SK-N-SH (cell line): ENCODE measurements around the gene CC2D2A. TPM values are rescaled to one million over a fixed set of nuclear protein-coding genes. Genes with fewer than 3 reads are reported as not detected.

Experiments used
- CTCF ChIA-PET: fragments of 300-600, 350-600 bp; formaldehyde crosslinking; extraction: SDS; loops from one replicate; lab custom pipeline; 2021; lab: Yijun Ruan, JAX
- POLR2A ChIA-PET: fragments of 350-600 bp; sonication (Branson Sonifier 250); formaldehyde crosslinking; extraction: SDS; loops from one replicate; lab custom pipeline; 2020; ENCODE audit warnings: antibody characterized with exemption, inconsistent platforms; lab: Yijun Ruan, JAX
- DNase-seq: peaks from one replicate; pipeline ENCODE4 v3.0.0; 2012
- H2AFZ ChIP-seq: fragments of 200-600 bp; sonication (generic); 2 replicates; pipeline ENCODE4 v1.8.1; 2016; ENCODE audit warnings: antibody characterized with exemption, mild to moderate bottlenecking, low read depth
- H3F3A ChIP-seq: fragments of 200-600 bp; sonication (generic); replicated peaks from 2 replicates; pipeline ENCODE3; 2016; ENCODE audit warnings: antibody characterized with exemption, mild to moderate bottlenecking; ENCODE audit not compliant: insufficient read depth
- H3K27ac ChIP-seq, 2 experiments: fragments of 200-500 bp in 1 of 2; fragments of 200-600 bp in 1 of 2; sonication (Bioruptor generic) in 1 of 2; sonication (generic), shearing (Covaris generic) in 1 of 2; 2 replicates each; pipeline versions ENCODE4 v1.5.1 to v1.6.1; 2014 to 2016; ENCODE audit warnings: low read depth in 2 of 2, inconsistent platforms in 1 of 2, low read length in 1 of 2, mild to moderate bottlenecking in 1 of 2, mixed read lengths in 1 of 2
- H3K27me3 ChIP-seq: fragments of 200-600 bp; sonication (generic), shearing (Covaris generic); 2 replicates; pipeline ENCODE4 v1.6.1; 2016; ENCODE audit warnings: mixed run types; ENCODE audit not compliant: insufficient read depth
- H3K36me3 ChIP-seq, 2 experiments: fragments of 200-500 bp in 1 of 2; fragments of 200-600 bp in 1 of 2; sonication (Bioruptor generic) in 1 of 2; sonication (generic) in 1 of 2; replicated peaks in 1 of 2; 2 replicates each; pipeline versions ENCODE3 to v1.5.1; 2014 to 2016; ENCODE audit warnings: low read length in 1 of 2, mild to moderate bottlenecking in 1 of 2; ENCODE audit not compliant: insufficient read depth in 2 of 2, control insufficient read depth in 1 of 2
- H3K4me1 ChIP-seq, 2 experiments: fragments of 200-500 bp in 1 of 2; fragments of 200-600 bp in 1 of 2; sonication (Bioruptor generic) in 1 of 2; sonication (generic), shearing (Covaris generic) in 1 of 2; 2 replicates each; pipeline versions ENCODE4 v1.5.1 to v1.6.1; 2014 to 2016; ENCODE audit warnings: low read depth in 1 of 2, low read length in 1 of 2, mixed run types in 1 of 2; ENCODE audit not compliant: insufficient read depth in 2 of 2, control insufficient read depth in 1 of 2
- H3K4me2 ChIP-seq: fragments of 200-600 bp; sonication (generic), shearing (Covaris generic); 2 replicates; pipeline ENCODE4 v1.6.1; 2017; ENCODE audit warnings: mixed run types
- H3K4me3 ChIP-seq, 2 experiments: fragments of 200-500 bp in 1 of 2; fragments of 200-600 bp in 1 of 2; sonication (Bioruptor generic) in 1 of 2; sonication (generic), shearing (Covaris generic) in 1 of 2; 2 replicates each; pipeline versions ENCODE4 v1.5.1 to v1.8.1; 2014 to 2016; ENCODE audit warnings: low read depth in 2 of 2, inconsistent platforms in 1 of 2, low read length in 1 of 2, mild to moderate bottlenecking in 1 of 2, mixed read lengths in 1 of 2, moderate library complexity in 1 of 2
- H3K79me2 ChIP-seq: fragments of 200-600 bp; sonication (generic); 2 replicates; pipeline ENCODE4 v1.8.1; 2017; ENCODE audit warnings: mild to moderate bottlenecking; ENCODE audit not compliant: insufficient read depth
- H3K9ac ChIP-seq: fragments of 200-600 bp; sonication (generic); 2 replicates; pipeline ENCODE4 v1.6.1; 2017; ENCODE audit warnings: mixed run types
- H3K9me2 ChIP-seq: fragments of 200-600 bp; sonication (generic); 2 replicates; pipeline ENCODE4 v1.6.1; 2017; ENCODE audit warnings: mixed run types
- H3K9me3 ChIP-seq: fragments of 200-600 bp; sonication (generic); 2 replicates; pipeline ENCODE4 v1.6.1; 2017; ENCODE audit warnings: mixed run types, mild to moderate bottlenecking, moderate library complexity
- H4K20me1 ChIP-seq: fragments of 200-600 bp; sonication (generic); 2 replicates; pipeline ENCODE4 v1.6.1; 2017; ENCODE audit warnings: mild to moderate bottlenecking, mixed run types; ENCODE audit not compliant: insufficient read depth
- CHD2 ChIP-seq: fragments of 150-350 bp; IDR thresholded peaks from 2 replicates; pipeline ENCODE4 v1.6.1; 2018; ENCODE audit warnings: low read length; ENCODE audit not compliant: partially characterized antibody
- ELF1 ChIP-seq: IDR thresholded peaks from 2 replicates; pipeline ENCODE4 v1.4.0; 2012
- FOSL2 ChIP-seq: IDR thresholded peaks from 2 replicates; pipeline ENCODE4 v1.4.0; 2012; ENCODE audit warnings: low read depth, mild to moderate bottlenecking, moderate library complexity, borderline replicate concordance
- IRF3 ChIP-seq: fragments of 150-350 bp; IDR thresholded peaks from 2 replicates; pipeline ENCODE4 v1.6.1; 2016; ENCODE audit warnings: mild to moderate bottlenecking, low read depth, low read length
- MEF2A ChIP-seq: IDR thresholded peaks from 2 replicates; pipeline ENCODE4 v1.4.0; 2012; ENCODE audit warnings: low read depth, borderline replicate concordance
- NRF1 ChIP-seq: IDR thresholded peaks from 2 replicates; pipeline ENCODE4 v1.6.1; 2012; ENCODE audit warnings: low read depth, mild to moderate bottlenecking, low read length
- RAD21 ChIP-seq: IDR thresholded peaks from 2 replicates; pipeline ENCODE4 v1.6.1; 2012; ENCODE audit warnings: mild to moderate bottlenecking, low read length
- RCOR1 ChIP-seq: fragments of 150-350 bp; IDR thresholded peaks from 2 replicates; pipeline ENCODE4 v1.6.1; 2017; ENCODE audit warnings: antibody characterized with exemption, low read length
- RFX5 ChIP-seq: IDR thresholded peaks from 2 replicates; pipeline ENCODE4 v1.6.1; 2012; ENCODE audit warnings: mild to moderate bottlenecking, improper control_type of control experiment, low read length
- RXRA ChIP-seq: IDR thresholded peaks from 2 replicates; pipeline ENCODE4 v1.4.0; 2012; ENCODE audit warnings: low read depth, mild to moderate bottlenecking, borderline replicate concordance
- SIN3A ChIP-seq: IDR thresholded peaks from 2 replicates; pipeline ENCODE4 v1.6.1; 2012; ENCODE audit warnings: low read depth, mild to moderate bottlenecking, low read length, moderate library complexity, borderline replicate concordance
- SMC3 ChIP-seq: IDR thresholded peaks from 2 replicates; pipeline ENCODE4 v1.6.1; 2012; ENCODE audit warnings: low read depth, low read length, improper control_type of control experiment
- TAF1 ChIP-seq: IDR thresholded peaks from 2 replicates; pipeline ENCODE4 v1.6.1; 2012; ENCODE audit warnings: low read depth, mild to moderate bottlenecking, low read length, moderate library complexity, borderline replicate concordance
- TEAD4 ChIP-seq: IDR thresholded peaks from 2 replicates; pipeline ENCODE4 v1.4.0; 2012; ENCODE audit warnings: mild to moderate bottlenecking, borderline replicate concordance; ENCODE audit not compliant: insufficient read depth
- USF1 ChIP-seq: IDR thresholded peaks from 2 replicates; pipeline ENCODE4 v1.4.0; 2012; ENCODE audit warnings: low read depth, borderline replicate concordance
- WGBS: methylation state at CpG from one replicate; pipeline ENCODE4 v1.1.6; 2017; ENCODE audit warnings: low lambda C conversion rate; 5-methylcytosine and 5-hydroxymethylcytosine counted together
- polyA plus RNA-seq, 3 experiments: library from polyadenylated mRNA; depleted of rRNA; stranded (reverse); fragments of >200 nt; gene quantifications; 2 replicates each; pipeline ENCODE4 v1.2.3, GENCODE V29; 2012
- TF ChIP-seq, protein P1 (sequence below): fragments of 150-350 bp; IDR thresholded peaks from 2 replicates; pipeline ENCODE4 v1.6.1; 2017; ENCODE audit warnings: antibody characterized with exemption, low read length, low read depth, borderline replicate concordance

Gene CC2D2A
- polyA plus RNA-seq, 1 of the 3 experiments (the other 2 are of a cell fraction) = 17.8 TPM

- no peak for DNase-seq
Measured at GRCh38 chr4:15459706-15460105, 10.0 kb upstream of the CC2D2A start.

GRCh38 chr4:15466596-15466995 lies 3.1 kb upstream of the CC2D2A start:
- ChIA-PET POLR2A (no interaction called here), CTCF (interaction anchor here (1.0 kb wide), 1 partner anchor 235 kb away, joined by 3 read pairs; no protein-coding TSS in a partner anchor)
- Histone ChIP-seq H2AFZ (no peak overlapping the region), H3K36me3 (no peaks in the 10 kb centered on the region), H3K27ac (no peak overlapping the region), H3K4me1 (peaks cover 0 to 4% of the 10 kb centered on the region in 2 experiments; a peak in 1 of 4 replicates), H3K9me2 (no peaks in the 10 kb centered on the region), H3K4me2 (no peak overlapping the region), H3K9ac (no peak overlapping the region), H3K79me2 (no peaks in the 10 kb centered on the region), H3K4me3 (no peak overlapping the region), H3F3A (no peaks in the 10 kb centered on the region), H4K20me1 (no peaks in the 10 kb centered on the region), H3K27me3 (no peaks in the 10 kb centered on the region), H3K9me3 (no peaks in the 10 kb centered on the region)
- no peak for TF ChIP-seq IRF3
- TF ChIP-seq ELF1 = no peak
- no peak for TF ChIP-seq CHD2
- no peak for TF ChIP-seq RCOR1
- TF ChIP-seq RAD21 = no peak
- TF ChIP-seq FOSL2 = no peak
- TF ChIP-seq TEAD4 = no peak
- TF ChIP-seq, protein P1, sequence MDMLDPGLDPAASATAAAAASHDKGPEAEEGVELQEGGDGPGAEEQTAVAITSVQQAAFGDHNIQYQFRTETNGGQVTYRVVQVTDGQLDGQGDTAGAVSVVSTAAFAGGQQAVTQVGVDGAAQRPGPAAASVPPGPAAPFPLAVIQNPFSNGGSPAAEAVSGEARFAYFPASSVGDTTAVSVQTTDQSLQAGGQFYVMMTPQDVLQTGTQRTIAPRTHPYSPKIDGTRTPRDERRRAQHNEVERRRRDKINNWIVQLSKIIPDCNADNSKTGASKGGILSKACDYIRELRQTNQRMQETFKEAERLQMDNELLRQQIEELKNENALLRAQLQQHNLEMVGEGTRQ = no peak
- no peak for TF ChIP-seq TAF1
- DNase-seq = no peak
- 63% methylated on average over 1 of the region's 1 CpG for WGBS

More at GRCh38 chr4:15459706-15460105, 10.0 kb upstream of the CC2D2A start:
- no peak for TF ChIP-seq USF1
- no peak for TF ChIP-seq MEF2A
- TF ChIP-seq SMC3 = no peak
- no peak for TF ChIP-seq RXRA
- TF ChIP-seq SIN3A = no peak
- no peak for TF ChIP-seq RFX5
- no peak for TF ChIP-seq NRF1
- Histone ChIP-seq H3K9me3 (no peaks in the 10 kb centered on the region), H3K9me2 (no peaks in the 10 kb centered on the region), H3K4me1 (peaks cover 0 to 3% of the 10 kb centered on the region in 2 experiments; a peak in 1 of 4 replicates), H4K20me1 (no peaks in the 10 kb centered on the region), H2AFZ (no peak overlapping the region), H3K36me3 (no peaks in the 10 kb centered on the region), H3F3A (no peaks in the 10 kb centered on the region), H3K4me2 (no peak overlapping the region), H3K4me3 (no peak overlapping the region), H3K27ac (no peak overlapping the region), H3K79me2 (no peaks in the 10 kb centered on the region), H3K9ac (no peak overlapping the region), H3K27me3 (no peaks in the 10 kb centered on the region)
- POLR2A ChIA-PET = no interaction called here
- CTCF ChIA-PET = interaction anchor here (0.9 to 6.2 kb wide), 5 partner anchors 11 to 228 kb away, joined by 3 to 64 read pairs (median 61); partner anchors contain the start of gene CC2D2A
